ENCODE results near the gene RNF166.

GRCh38 chr16:88697831-88698615 lies 8.2 kb downstream of the RNF166 start:
- TF ChIP-seq, protein P1, sequence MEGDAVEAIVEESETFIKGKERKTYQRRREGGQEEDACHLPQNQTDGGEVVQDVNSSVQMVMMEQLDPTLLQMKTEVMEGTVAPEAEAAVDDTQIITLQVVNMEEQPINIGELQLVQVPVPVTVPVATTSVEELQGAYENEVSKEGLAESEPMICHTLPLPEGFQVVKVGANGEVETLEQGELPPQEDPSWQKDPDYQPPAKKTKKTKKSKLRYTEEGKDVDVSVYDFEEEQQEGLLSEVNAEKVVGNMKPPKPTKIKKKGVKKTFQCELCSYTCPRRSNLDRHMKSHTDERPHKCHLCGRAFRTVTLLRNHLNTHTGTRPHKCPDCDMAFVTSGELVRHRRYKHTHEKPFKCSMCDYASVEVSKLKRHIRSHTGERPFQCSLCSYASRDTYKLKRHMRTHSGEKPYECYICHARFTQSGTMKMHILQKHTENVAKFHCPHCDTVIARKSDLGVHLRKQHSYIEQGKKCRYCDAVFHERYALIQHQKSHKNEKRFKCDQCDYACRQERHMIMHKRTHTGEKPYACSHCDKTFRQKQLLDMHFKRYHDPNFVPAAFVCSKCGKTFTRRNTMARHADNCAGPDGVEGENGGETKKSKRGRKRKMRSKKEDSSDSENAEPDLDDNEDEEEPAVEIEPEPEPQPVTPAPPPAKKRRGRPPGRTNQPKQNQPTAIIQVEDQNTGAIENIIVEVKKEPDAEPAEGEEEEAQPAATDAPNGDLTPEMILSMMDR (IDR thresholded peaks at IDR 0.05; ENCODE audit: low read depth, low read length, poor library complexity, severe bottlenecking), result peak; percentile 33
- TF ChIP-seq EZH2phosphoT487 (IDR thresholded peaks at IDR 0.05; ENCODE audit: borderline replicate concordance, low read length), result no peak

Measured in DOHH2 (cell line).